Measurements from ENCODE around the gene DPAGT1.

DPAGT1 gene

GRCh38 chr11:119087123-119087522 is 14.5 kb downstream of the DPAGT1 start:
- TF ChIP-seq ZNF202 (tag by site-specific recombination; IDR thresholded peaks at IDR 0.05; ENCODE audit: borderline replicate concordance): no peak
- TF ChIP-seq ZNF433 (tag by site-specific recombination; IDR thresholded peaks at IDR 0.05; ENCODE audit: low read depth): no peak
- no peak for TF ChIP-seq SP7 (tag by site-specific recombination; IDR thresholded peaks at IDR 0.05)
- TF ChIP-seq ZNF530 (tag by site-specific recombination; IDR thresholded peaks at IDR 0.05; ENCODE audit: low read depth): no peak
- no peak for TF ChIP-seq GFI1B (tag by site-specific recombination; IDR thresholded peaks at IDR 0.05)
- TF ChIP-seq ZNF792 (tag by site-specific recombination; IDR thresholded peaks at IDR 0.05): no peak
- TF ChIP-seq ZNF596 (tag by site-specific recombination; IDR thresholded peaks at IDR 0.05): no peak
- Histone ChIP-seq H3K4me3 (ENCODE audit: low read depth, low read length) (no peak overlapping the region), H3K36me3 (ENCODE audit: control insufficient read depth in 2 of 2, insufficient read depth in 1 of 2, low read length in 2 of 2) (peaks cover 0 to 43% of the 10 kb centered on the region in 2 experiments; a peak in 1 of 3 replicates), H3K27ac (ENCODE audit: extremely low read depth, low read depth, low read length) (no peak overlapping the region), H3K4me1 (ENCODE audit: control insufficient read depth, insufficient read depth, low read length) (0 out of 2 replicates have a peak, but pooled peaks cover 3% of the 10 kb centered on the region), H3K9me3 (ENCODE audit: control insufficient read depth, insufficient read depth, low read depth, low read length) (no peaks in the 10 kb centered on the region)
- POLR2A ChIA-PET: interaction anchor here (0.6 to 3.6 kb wide), 5 partner anchors 8 to 345 kb away, joined by 3 to 65 read pairs (median 6); partner anchors contain the start of genes C2CD2L and VPS11
- CTCF ChIA-PET: interaction anchor here (0.6 to 0.7 kb wide), 3 partner anchors 27 to 300 kb away, joined by 3 to 5 read pairs (median 5); no protein-coding TSS in a partner anchor

GRCh38 chr11:119085437-119085847 is 16.2 kb downstream of the DPAGT1 start:
- CTCF ChIA-PET: interaction anchor here (0.6 to 1.6 kb wide), 6 partner anchors 14 to 253 kb away, joined by 3 to 5 read pairs (median 3); no protein-coding TSS in a partner anchor
- Histone ChIP-seq H3K4me1 (ENCODE audit: control insufficient read depth, insufficient read depth, low read length) (0 out of 2 replicates have a peak, but pooled peaks cover 3% of the 10 kb centered on the region), H3K27ac (ENCODE audit: extremely low read depth, low read depth, low read length) (peak overlapping the region; percentile 6; the same call in 1 of the 2 replicates), H3K9me3 (ENCODE audit: control insufficient read depth, insufficient read depth, low read depth, low read length) (no peaks in the 10 kb centered on the region), H3K36me3 (ENCODE audit: control insufficient read depth in 2 of 2, insufficient read depth in 1 of 2, low read length in 2 of 2) (peaks cover 0 to 47% of the 10 kb centered on the region in 2 experiments; a peak in 2 of 3 replicates), H3K4me3 (ENCODE audit: low read depth, low read length) (peak overlapping the region; percentile 69)
- POLR2A ChIA-PET: interaction anchor here (0.5 to 3.6 kb wide), 36 partner anchors 7 to 473 kb away, joined by 3 to 65 read pairs (median 4); partner anchors contain the start of genes BCL9L, C2CD2L, CBL and CENATAC
- TF ChIP-seq ZNF707 (tag by site-specific recombination; IDR thresholded peaks at IDR 0.05) (no peak), ZNF423 (tag by site-specific recombination; IDR thresholded peaks at IDR 0.05) (no peak), HIC1 (tag by site-specific recombination; IDR thresholded peaks at IDR 0.05) (no peak), SP3 (tag by site-specific recombination; IDR thresholded peaks at IDR 0.05) (no peak), MYNN (tag by site-specific recombination; IDR thresholded peaks at IDR 0.05; ENCODE audit: borderline replicate concordance) (no peak), ZNF335 (tag by site-specific recombination; conservative IDR thresholded peaks at IDR 0.05) (peak; percentile 43), ZBTB20 (tag by site-specific recombination; IDR thresholded peaks at IDR 0.05) (peak; percentile 52), IKZF3 (tag by site-specific recombination; IDR thresholded peaks at IDR 0.05) (no peak), ZFHX2 (tag by site-specific recombination; conservative IDR thresholded peaks at IDR 0.05) (peak; percentile 81), PRDM1 (tag by site-specific recombination; IDR thresholded peaks at IDR 0.05) (0 out of 2 replicates have a peak, but pooled peaks have one; percentile 11), ZFP37 (tag by site-specific recombination; IDR thresholded peaks at IDR 0.05) (no peak), ZNF843 (tag by site-specific recombination; IDR thresholded peaks at IDR 0.05) (no peak), ZNF701 (tag by site-specific recombination; IDR thresholded peaks at IDR 0.05) (no peak), ATF2 (tag by site-specific recombination; IDR thresholded peaks at IDR 0.05; ENCODE audit: low read depth) (no peak), ZNF398 (tag by site-specific recombination; IDR thresholded peaks at IDR 0.05) (no peak), EGR2 (tag by site-specific recombination; IDR thresholded peaks at IDR 0.05; ENCODE audit: low read depth) (peak; percentile 63; the same call in 1 of the 2 replicates), ZNF449 (tag by site-specific recombination; IDR thresholded peaks at IDR 0.05) (no peak), GLI4 (tag by site-specific recombination; IDR thresholded peaks at IDR 0.05) (no peak), KLF9 (tag by site-specific recombination; IDR thresholded peaks at IDR 0.05; ENCODE audit: low read depth) (0 out of 2 replicates have a peak, but pooled peaks have one; percentile 15), ZNF488 (tag by site-specific recombination; IDR thresholded peaks at IDR 0.05) (no peak), ZNF776 (tag by site-specific recombination; IDR thresholded peaks at IDR 0.05; ENCODE audit: borderline replicate concordance) (no peak)
